Measurements from ENCODE around the gene TMEM150A. TPM values are rescaled to one million over a fixed set of nuclear protein-coding genes. Genes with fewer than 3 reads are reported as not detected.
"Not testable (repeated sequence)": the region's sequence is repeated elsewhere in the genome, so short reads cannot be mapped to it uniquely, and the experiment has no call there.

TMEM150A gene
- total RNA-seq, 4 donors from 2014 or later = 5.8 to 13.7 (median 9.5) TPM

GRCh38 chr2:85619617-85620016 is 17.1 kb upstream of the TMEM150A start:
- DNase-seq (ENCODE audit: low spot score in 2 of 2) = no peak
- intact Hi-C loops (cut with DNase I; ENCODE audit: low total_unique reads) = no loop called here
- H3K4me3 ChIP-seq (ENCODE audit: low read depth, poor library complexity, severe bottlenecking) = no peak overlapping the region
- 74% methylated on average over 6 of the region's 6 CpGs for WGBS, 2 donors
- no peak for TF ChIP-seq POLR2A (IDR thresholded peaks at IDR 0.05)
- no peak for TF ChIP-seq CTCF (IDR thresholded peaks at IDR 0.05)

- DNase-seq (ENCODE audit: low spot score in 2 of 2); H3K4me3 ChIP-seq (ENCODE audit: low read depth, poor library complexity, severe bottlenecking); intact Hi-C loops (cut with DNase I; ENCODE audit: low total_unique reads): not testable (repeated sequence)
- WGBS, 2 donors = 82 to 86% methylated on average over 5 of the region's 5 CpGs
Measured at GRCh38 chr2:85617723-85618122, 15.2 kb upstream of the TMEM150A start.

GRCh38 chr2:85615413-85615728 is 12.9 kb upstream of the TMEM150A start:
- WGBS, 2 donors = 88 to 89% methylated on average over 17 of the region's 17 CpGs
- intact Hi-C loops (cut with DNase I; ENCODE audit: low total_unique reads) = no loop called here
- TF ChIP-seq CTCF (IDR thresholded peaks at IDR 0.05) (no peak), POLR2A (IDR thresholded peaks at IDR 0.05) (no peak)

GRCh38 chr2:85614757-85615156 is 12.3 kb upstream of the TMEM150A start:
- intact Hi-C loops (cut with DNase I; ENCODE audit: low total_unique reads); H3K4me3 ChIP-seq (ENCODE audit: low read depth, poor library complexity, severe bottlenecking); DNase-seq (ENCODE audit: low spot score in 2 of 2): not testable (repeated sequence)
- 95 to 96% methylated on average over 7 of the region's 7 CpGs for WGBS, 2 donors

More at GRCh38 chr2:85615413-85615728, 12.9 kb upstream of the TMEM150A start:
- no peak overlapping the region for H3K4me3 ChIP-seq (ENCODE audit: low read depth, poor library complexity, severe bottlenecking)
- peak in 1 of 2 donors; percentile 82 for DNase-seq (ENCODE audit: low spot score in 2 of 2)

- no peak for DNase-seq (ENCODE audit: low spot score in 2 of 2)
- intact Hi-C loops (cut with DNase I; ENCODE audit: low total_unique reads) = no loop called here
- WGBS, 2 donors = 86 to 88% methylated on average over 10 of the region's 10 CpGs
- no peak for TF ChIP-seq POLR2A (IDR thresholded peaks at IDR 0.05)
- TF ChIP-seq CTCF (IDR thresholded peaks at IDR 0.05) = no peak
- H3K4me3 ChIP-seq (ENCODE audit: low read depth, poor library complexity, severe bottlenecking) = no peak overlapping the region
Measured at GRCh38 chr2:85613717-85614515, 11.4 kb upstream of the TMEM150A start.

GRCh38 chr2:85611705-85612587 is 9.4 kb upstream of the TMEM150A start, which contains the start of gene C2orf68:
Gene C2orf68 (minus strand): TSS chr2:85612066. CDS start chr2:85611984, 82 bp downstream.
- intact Hi-C loops (cut with DNase I; ENCODE audit: low total_unique reads) = no loop called here
- DNase-seq (ENCODE audit: low spot score in 2 of 2) = peak; percentile 88 to 98
- peak within 1 kb of the TSS; percentile 84 for H3K4me3 ChIP-seq (ENCODE audit: low read depth, poor library complexity, severe bottlenecking)
- 9 to 13% methylated on average over 49 to 58 of the region's 73 CpGs for WGBS, 2 donors
- TF ChIP-seq CTCF (IDR thresholded peaks at IDR 0.05) = no peak
- no peak for TF ChIP-seq POLR2A (IDR thresholded peaks at IDR 0.05)
